Inflammatory macrophage treated with lipopolysaccharide for 4 hours (primary cell): ENCODE data around the gene RHNO1.

Experiments used
- DNase-seq: peaks from one replicate; pipeline ENCODE4 v3.0.0-alpha.2; 2020

Gene RHNO1

GRCh38 chr12:2877047-2877952 is at the start of gene RHNO1, which contains the start of gene FOXM1:
TSS of gene RHNO1 (plus strand) at chr12:2877223. CDS start at chr12:2885367, 8,144 bp downstream.
TSS of gene FOXM1 (minus strand) at chr12:2877174. CDS start at chr12:2874478, 2,696 bp downstream.
- DNase-seq: peak; percentile 90

GRCh38 chr12:2829275-2829674 is 47.7 kb upstream of the RHNO1 start:
- no peak for DNase-seq

GRCh38 chr12:2832550-2833127 is 44.4 kb upstream of the RHNO1 start:
- DNase-seq: no peak

- no peak for DNase-seq
Measured at GRCh38 chr12:2833327-2833726, 43.7 kb upstream of the RHNO1 start.

DNA sequence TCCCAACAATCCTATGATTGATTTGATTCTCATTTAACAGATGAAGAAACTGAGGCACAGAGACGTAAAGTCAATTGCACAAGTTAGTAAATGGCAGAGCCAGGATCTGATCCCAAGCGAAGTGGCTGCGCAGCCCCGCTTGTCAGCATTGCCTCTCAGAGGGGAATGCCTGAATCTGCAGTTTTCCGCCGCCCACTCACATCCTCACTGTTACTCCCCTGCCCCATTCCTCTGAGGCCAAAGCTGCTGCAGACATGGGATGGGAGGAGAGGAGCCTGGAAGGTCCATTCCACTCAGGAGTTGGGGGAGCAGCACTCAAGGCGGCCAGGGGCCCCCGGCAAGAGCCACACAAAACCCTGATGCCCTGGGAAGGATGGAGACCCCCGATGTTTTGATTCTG is 43.2 kb upstream of the RHNO1 start:
- DNase-seq: no peak

- no peak for DNase-seq
Measured at GRCh38 chr12:2834581-2835491, 42.2 kb upstream of the RHNO1 start, which contains the start of gene NRIP2. TSS of gene NRIP2 (minus strand) at chr12:2835035. CDS start at chr12:2834983, 52 bp downstream.

DNA sequence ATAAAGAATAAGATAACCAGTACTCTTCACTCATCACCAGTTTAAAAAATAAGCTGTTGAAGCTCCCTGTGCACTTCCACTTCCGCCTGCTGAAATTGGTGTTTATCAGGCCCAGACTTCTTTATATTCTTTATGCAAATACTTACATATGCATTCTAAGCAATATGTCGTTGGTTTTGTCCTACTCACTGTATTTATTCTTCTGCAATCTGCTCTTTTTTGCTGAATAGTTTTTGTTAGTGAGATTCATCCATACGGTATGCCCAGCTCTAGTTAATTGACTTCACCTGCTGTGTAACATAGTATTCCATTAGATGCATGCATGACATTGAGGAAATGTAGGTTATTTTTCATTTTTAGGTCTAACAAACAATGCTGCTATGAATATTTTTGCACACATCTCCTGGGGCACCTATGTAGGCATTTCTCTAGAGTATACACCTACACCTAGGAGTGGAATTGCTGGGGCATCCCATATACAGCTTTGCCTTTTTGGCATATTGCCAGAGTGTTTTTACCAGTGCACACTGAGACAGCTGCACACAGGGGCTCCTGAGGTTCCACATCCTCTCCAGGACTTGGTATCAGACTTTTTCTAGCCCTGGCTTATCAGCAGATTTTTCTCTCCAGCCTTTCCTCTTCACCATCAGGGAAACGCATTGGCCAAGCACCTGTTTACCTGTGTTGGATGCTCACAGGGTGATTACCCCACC is 41.2 kb upstream of the RHNO1 start:
- DNase-seq: no peak

GRCh38 chr12:2836574-2836973 is 40.4 kb upstream of the RHNO1 start:
- peak; percentile 63 for DNase-seq

GRCh38 chr12:2841056-2841650 is 35.9 kb upstream of the RHNO1 start:
- DNase-seq: no peak

DNA sequence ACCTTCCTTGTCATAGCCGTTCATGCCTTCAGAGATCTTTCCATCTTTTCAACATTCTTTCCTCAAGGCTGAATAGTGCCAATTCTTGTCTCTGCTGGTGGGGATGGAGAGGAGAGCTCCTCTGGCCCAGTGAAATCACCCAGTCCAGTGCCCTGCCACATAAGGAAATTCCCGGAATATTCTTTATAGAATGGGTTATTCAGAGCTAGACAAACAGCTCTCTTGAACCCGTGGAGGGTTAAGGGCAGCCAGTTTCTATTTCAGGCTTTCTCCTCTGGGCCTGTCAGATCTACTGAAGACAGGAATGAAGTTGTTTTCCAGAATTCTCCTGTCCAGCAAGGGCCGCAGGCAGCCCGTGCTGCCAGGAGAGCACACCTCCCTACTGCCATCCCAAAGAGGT is 34.1 kb upstream of the RHNO1 start:
- no peak for DNase-seq

GRCh38 chr12:2844786-2845185 is 32.2 kb upstream of the RHNO1 start:
- DNase-seq: no peak

DNA sequence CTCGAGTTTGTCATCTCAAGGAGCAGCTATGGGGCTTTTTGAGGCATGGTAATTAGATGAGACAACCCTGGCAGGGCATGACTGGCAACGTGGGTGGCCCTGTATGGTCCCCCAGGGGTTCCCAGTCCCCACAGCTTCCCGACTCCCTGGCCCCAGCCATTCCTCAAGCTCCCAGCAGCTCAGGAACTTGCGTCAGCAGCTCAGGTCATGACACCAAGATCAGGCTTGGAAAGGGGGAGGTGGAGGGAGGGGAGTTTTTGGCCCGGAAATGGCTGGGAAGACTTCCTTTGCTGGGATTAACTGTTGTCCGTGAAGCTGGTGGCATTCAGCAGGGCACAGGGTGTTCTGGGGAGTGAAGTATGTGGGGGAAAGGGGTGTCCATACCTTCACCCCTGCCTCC is 31.7 kb upstream of the RHNO1 start:
- no peak for DNase-seq

DNA sequence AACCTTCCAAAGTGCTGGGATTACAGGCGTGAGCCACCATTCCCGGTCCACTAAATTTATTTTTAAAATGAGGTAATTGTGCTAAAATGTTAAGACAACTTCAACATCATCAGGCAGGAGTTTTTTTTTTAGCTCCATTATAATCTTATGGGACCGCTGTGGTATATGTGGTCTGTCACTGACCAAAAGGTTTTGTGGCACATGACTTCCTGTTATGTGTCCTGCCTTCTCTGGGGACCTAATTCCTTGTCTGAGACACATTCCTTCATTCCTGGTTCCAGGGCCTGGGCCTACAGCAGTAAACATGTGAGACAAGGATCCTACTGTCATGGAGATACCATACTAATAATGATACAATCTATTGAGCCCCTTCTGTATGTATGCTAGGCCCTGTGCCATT is 25.1 kb upstream of the RHNO1 start:
- no peak for DNase-seq

GRCh38 chr12:2853626-2854025 is 23.4 kb upstream of the RHNO1 start:
- peak; percentile 35 for DNase-seq

GRCh38 chr12:2854669-2855453 is 22.2 kb upstream of the RHNO1 start:
- DNase-seq: no peak

DNA sequence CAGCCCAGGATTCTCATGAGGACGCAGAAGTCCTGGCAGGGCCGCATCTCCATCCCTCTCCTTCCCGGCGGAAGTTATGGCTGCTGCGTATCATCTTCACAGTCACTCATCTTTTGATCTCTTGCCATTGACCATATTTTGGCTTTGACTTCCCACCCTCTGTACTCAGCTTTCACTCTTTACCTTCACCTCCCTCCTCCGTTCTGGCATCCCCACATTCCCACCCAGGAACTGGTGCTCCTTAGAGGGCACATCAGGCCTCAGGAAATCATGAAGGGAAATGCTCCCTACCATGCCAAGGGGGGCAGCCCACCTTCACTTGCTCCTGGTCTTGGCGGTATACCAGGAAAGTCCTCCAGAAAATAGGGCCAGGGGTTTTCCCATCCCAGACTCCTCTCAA is 21.5 kb upstream of the RHNO1 start:
- no peak for DNase-seq

GRCh38 chr12:2856051-2856450 is 21.0 kb upstream of the RHNO1 start:
- no peak for DNase-seq

DNA sequence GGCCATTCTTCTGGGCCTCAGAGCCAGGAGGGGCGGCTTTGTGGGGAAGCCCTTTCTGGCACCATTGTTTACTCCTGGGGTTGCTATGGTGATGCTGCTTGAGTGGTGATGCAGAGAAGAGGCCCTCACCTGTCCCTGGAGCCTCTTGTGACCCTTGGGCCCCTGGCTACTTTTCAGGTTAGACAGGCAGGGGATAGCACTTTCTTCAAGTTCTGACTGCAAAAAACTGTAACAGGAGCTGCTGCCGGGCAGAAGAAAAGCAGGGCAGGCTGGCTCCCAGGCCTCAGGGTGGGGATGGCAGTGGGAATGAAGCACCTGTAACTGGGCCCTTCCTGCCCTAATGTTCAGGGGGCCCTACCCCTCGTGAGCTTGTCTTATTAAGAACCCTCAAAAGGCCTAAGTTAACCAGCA is 20.0 kb upstream of the RHNO1 start, which contains the start of gene TEX52:
Gene TEX52 (minus strand): TSS at position 19 of the 411 bp plus-strand sequence. CDS start 13 bp downstream, at position 6.
- DNase-seq: no peak

DNA sequence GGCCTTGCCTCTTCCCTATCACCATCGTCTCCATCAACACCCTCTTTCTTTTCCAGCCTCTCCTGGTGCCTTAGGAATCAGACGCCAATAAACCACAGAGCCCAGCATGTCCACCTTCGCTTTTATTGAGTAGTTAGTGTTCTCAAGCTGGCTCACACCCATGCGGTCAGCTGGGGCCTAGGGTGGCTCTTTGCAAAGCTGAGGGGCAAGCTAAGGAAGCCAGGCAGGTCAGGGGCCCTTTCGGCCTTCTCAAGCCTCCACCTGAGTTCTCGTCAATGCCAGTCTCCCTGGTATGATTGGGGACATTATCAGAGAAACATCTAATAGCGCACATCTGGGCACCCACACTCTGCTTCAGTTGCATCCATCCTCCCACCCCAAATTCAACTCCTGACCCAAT is 19.4 kb upstream of the RHNO1 start:
- DNase-seq: no peak

- no peak for DNase-seq
Measured at GRCh38 chr12:2858334-2858733, 18.7 kb upstream of the RHNO1 start.

DNA sequence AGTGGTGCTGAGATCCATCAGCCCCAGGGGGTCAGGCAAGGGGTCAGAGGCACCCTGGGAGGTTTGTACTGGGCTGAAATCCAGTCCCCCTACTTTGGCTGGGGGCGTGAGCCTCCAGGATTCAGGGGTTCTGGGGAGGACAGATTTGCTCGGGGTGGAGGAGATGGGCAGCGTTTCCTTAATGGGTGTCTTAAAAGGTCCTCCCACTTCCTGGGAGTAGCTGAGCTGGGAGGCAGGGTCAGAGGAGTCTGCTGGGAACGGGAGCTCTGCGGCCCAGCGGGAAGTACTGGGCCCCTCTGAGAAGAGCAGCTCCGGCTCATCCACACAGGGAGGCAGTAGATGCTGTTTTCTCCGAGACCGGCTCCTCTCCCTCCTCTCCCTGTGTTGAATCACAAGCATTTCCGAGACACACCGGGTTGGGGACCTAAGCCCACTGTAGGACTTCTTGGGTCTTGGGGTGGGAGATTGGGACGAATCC is 18.0 kb upstream of the RHNO1 start:
- DNase-seq: no peak
